AG04450 (cell line): ENCODE data around the gene CDC42. TPM values are rescaled to one million over a fixed set of nuclear protein-coding genes. Genes with fewer than 3 reads are reported as not detected.

Source experiments
- CTCF ChIA-PET: fragments of 300-600, 350-600 bp; formaldehyde crosslinking; extraction: SDS; loops from one replicate; lab custom pipeline; 2022; ENCODE audit warnings: antibody characterized with exemption, inconsistent platforms; lab: Charles Lee
- POLR2A ChIA-PET: fragments of 350-600 bp; formaldehyde crosslinking; extraction: SDS; loops from one replicate; lab custom pipeline; 2021; ENCODE audit warnings: antibody characterized with exemption, inconsistent platforms; lab: Yijun Ruan, JAX
- DNase-seq: peaks from one replicate; pipeline ENCODE4 v3.0.0-alpha.2; 2011; ENCODE audit warnings: low read depth, low spot score
- H3K27ac ChIP-seq: one replicate; pipeline ENCODE4 v1.5.1; 2012; ENCODE audit warnings: low read depth, low read length, control low read depth
- H3K27me3 ChIP-seq: one replicate; pipeline ENCODE4 v1.6.0; 2012; ENCODE audit warnings: low read length; ENCODE audit not compliant: control insufficient read depth, insufficient read depth
- H3K4me3 ChIP-seq: 2 replicates; pipeline ENCODE4 v1.5.1; 2011; ENCODE audit warnings: mild to moderate bottlenecking, low read depth, low read length, control low read depth
- H3K9me3 ChIP-seq: 2 replicates; pipeline ENCODE4 v1.5.1; 2012; ENCODE audit warnings: low read length; ENCODE audit not compliant: control insufficient read depth, insufficient read depth
- CTCF ChIP-seq: IDR thresholded peaks from 2 replicates; pipeline ENCODE4 v1.5.1; 2011; ENCODE audit warnings: low read depth, low read length, control low read depth, inconsistent platforms
- polyA plus RNA-seq: library from polyadenylated mRNA; depleted of rRNA; stranded (reverse); fragments of >200 nt; gene quantifications from 2 replicates; pipeline ENCODE4 v1.2.3, GENCODE V29; 2011

CDC42 gene
- polyA plus RNA-seq, 1 experiment = 400 TPM

GRCh38 chr1:22050330-22050729 lies 2.2 kb upstream of the CDC42 start:
- Histone ChIP-seq H3K27ac (no peak overlapping the region), H3K27me3 (no peaks in the 10 kb centered on the region), H3K4me3 (no peak overlapping the region), H3K9me3 (no peaks in the 10 kb centered on the region; the same call in 1 of the 2 replicates)
- POLR2A ChIA-PET = interaction anchor here (0.6 kb wide), 1 partner anchor 19 kb away, joined by 3 read pairs; no protein-coding TSS in a partner anchor
- no peak for DNase-seq
- CTCF ChIA-PET = no interaction called here
- no peak for TF ChIP-seq CTCF

- ChIA-PET POLR2A (interaction anchor here (1.1 to 2.7 kb wide), 3 partner anchors 11 to 27 kb away, joined by 4 to 22 read pairs (median 7); no protein-coding TSS in a partner anchor), CTCF (interaction anchor here (1.6 kb wide), 1 partner anchor 53 kb away, joined by 4 read pairs; no protein-coding TSS in a partner anchor)
- no peak overlapping the region for H3K4me3 ChIP-seq
- H3K27me3 ChIP-seq = no peaks in the 10 kb centered on the region
- no peak overlapping the region for H3K27ac ChIP-seq
- no peak for DNase-seq
- TF ChIP-seq CTCF = no peak
- H3K9me3 ChIP-seq = no peaks in the 10 kb centered on the region; the same call in 1 of the 2 replicates
Measured at GRCh38 chr1:22051607-22052114, 848 bp upstream of the CDC42 start.

- Histone ChIP-seq H3K4me3 (peak overlapping the region; percentile 95), H3K9me3 (no peaks in the 10 kb centered on the region; the same call in 1 of the 2 replicates), H3K27me3 (no peaks in the 10 kb centered on the region), H3K27ac (peak overlapping the region; percentile 85)
- peak; percentile 36 for DNase-seq
- CTCF ChIA-PET = interaction anchor here (1.1 kb wide), 1 partner anchor 363 kb away, joined by 4 read pairs; no protein-coding TSS in a partner anchor
- POLR2A ChIA-PET = interaction anchor here (1.0 to 2.7 kb wide), 6 partner anchors 13 to 58 kb away, joined by 3 to 22 read pairs (median 6); no protein-coding TSS in a partner anchor
- no peak for TF ChIP-seq CTCF
Measured at GRCh38 chr1:22053017-22053860, 730 bp downstream of the CDC42 start.

GRCh38 chr1:22053861-22054770 lies 1.6 kb downstream of the CDC42 start:
- peak overlapping the region; percentile 85 for H3K27ac ChIP-seq
- no peaks in the 10 kb centered on the region; the same call in 1 of the 2 replicates for H3K9me3 ChIP-seq
- H3K27me3 ChIP-seq = no peaks in the 10 kb centered on the region
- H3K4me3 ChIP-seq = peak overlapping the region; percentile 95
- no peak for DNase-seq
- TF ChIP-seq CTCF = no peak
- POLR2A ChIA-PET = interaction anchor here (1.4 to 2.7 kb wide), 2 partner anchors 29 to 57 kb away, joined by 3 to 22 read pairs; no protein-coding TSS in a partner anchor
- CTCF ChIA-PET = interaction anchor here (1.1 kb wide), 1 partner anchor 362 kb away, joined by 4 read pairs; no protein-coding TSS in a partner anchor
